ENCODE results near the gene RPL10.

DNA sequence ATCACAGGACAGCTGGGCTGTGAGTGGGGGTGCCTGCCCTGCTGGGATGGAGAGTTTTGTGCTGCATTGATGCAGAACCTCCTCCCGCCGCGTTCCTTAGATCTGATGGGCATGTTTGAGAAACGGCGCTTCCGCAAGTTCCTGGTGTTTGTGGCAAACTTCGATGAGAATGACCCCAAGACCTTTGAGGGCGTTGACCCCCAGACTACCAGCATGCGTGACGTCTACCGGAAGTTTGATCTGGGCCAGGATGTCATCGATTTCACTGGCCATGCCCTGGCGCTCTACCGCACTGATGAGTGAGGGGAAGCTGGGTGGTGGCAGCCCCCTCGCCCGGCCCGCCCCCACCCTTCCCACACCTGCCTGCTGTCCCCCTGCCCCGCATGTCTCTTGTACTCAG, 41.7 kb downstream of the RPL10 start:
- TF ChIP-seq, protein P1, sequence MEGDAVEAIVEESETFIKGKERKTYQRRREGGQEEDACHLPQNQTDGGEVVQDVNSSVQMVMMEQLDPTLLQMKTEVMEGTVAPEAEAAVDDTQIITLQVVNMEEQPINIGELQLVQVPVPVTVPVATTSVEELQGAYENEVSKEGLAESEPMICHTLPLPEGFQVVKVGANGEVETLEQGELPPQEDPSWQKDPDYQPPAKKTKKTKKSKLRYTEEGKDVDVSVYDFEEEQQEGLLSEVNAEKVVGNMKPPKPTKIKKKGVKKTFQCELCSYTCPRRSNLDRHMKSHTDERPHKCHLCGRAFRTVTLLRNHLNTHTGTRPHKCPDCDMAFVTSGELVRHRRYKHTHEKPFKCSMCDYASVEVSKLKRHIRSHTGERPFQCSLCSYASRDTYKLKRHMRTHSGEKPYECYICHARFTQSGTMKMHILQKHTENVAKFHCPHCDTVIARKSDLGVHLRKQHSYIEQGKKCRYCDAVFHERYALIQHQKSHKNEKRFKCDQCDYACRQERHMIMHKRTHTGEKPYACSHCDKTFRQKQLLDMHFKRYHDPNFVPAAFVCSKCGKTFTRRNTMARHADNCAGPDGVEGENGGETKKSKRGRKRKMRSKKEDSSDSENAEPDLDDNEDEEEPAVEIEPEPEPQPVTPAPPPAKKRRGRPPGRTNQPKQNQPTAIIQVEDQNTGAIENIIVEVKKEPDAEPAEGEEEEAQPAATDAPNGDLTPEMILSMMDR (IDR thresholded peaks at IDR 0.05) = no peak
- TF ChIP-seq POLR2A (IDR thresholded peaks at IDR 0.05) = no peak

All from right lobe of liver (tissue), 4 donors.